ENCODE data around the gene ASIC1.

The ASIC1 gene

DNA sequence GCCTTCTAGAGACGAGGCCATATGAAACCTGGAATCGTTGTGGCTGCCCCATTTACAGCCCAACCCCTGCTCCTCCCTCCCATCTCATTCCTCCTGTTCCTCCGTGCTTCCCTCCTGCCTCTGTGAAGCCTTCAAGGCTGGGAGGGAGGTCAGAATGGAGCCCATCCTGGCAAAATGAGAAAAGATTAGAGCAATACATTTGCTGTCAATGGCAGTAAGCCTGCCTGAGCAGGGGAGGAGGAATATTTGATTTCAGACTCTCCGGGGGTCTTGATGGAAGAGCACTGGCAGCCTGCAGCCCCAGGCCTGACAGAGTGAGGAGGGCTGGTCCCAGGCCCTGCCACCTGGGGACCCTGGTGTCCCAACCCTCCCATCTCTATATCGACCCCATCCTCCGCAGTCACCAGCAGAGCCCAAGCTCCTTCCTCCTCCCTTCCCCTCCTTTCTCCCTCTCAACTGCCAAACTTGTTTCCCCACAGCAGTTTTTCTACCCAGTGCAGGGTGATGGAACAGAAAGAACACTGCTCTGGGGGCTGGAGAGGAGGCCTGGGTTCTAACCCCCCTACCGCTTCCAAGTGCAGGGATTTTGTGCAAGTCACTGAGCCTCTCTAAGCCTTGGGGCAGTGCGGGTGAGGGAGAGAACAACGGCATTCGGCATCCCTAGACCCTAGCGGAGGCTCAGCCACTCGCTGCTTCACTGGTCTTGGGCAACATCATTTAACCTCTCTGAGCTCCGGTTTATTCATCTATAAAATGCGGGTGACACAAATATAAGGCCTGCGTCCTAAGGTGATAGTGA lies 16.1 kb upstream of the ASIC1 start:
- H3K4me3 ChIP-seq (replicated peaks; ENCODE audit: low read depth, low read length), result no peak overlapping the region
- TF ChIP-seq, protein P1, sequence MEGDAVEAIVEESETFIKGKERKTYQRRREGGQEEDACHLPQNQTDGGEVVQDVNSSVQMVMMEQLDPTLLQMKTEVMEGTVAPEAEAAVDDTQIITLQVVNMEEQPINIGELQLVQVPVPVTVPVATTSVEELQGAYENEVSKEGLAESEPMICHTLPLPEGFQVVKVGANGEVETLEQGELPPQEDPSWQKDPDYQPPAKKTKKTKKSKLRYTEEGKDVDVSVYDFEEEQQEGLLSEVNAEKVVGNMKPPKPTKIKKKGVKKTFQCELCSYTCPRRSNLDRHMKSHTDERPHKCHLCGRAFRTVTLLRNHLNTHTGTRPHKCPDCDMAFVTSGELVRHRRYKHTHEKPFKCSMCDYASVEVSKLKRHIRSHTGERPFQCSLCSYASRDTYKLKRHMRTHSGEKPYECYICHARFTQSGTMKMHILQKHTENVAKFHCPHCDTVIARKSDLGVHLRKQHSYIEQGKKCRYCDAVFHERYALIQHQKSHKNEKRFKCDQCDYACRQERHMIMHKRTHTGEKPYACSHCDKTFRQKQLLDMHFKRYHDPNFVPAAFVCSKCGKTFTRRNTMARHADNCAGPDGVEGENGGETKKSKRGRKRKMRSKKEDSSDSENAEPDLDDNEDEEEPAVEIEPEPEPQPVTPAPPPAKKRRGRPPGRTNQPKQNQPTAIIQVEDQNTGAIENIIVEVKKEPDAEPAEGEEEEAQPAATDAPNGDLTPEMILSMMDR (IDR thresholded peaks at IDR 0.05; ENCODE audit: low read length, missing control alignments), result no peak
- DNase-seq (ENCODE audit: low read depth), result no peak

GRCh38 chr12:50041962-50042361 lies 15.4 kb upstream of the ASIC1 start:
- DNase-seq (ENCODE audit: low read depth), result no peak
- TF ChIP-seq, protein P1 (IDR thresholded peaks at IDR 0.05; ENCODE audit: low read length, missing control alignments), result no peak
- no peak overlapping the region for H3K4me3 ChIP-seq (replicated peaks; ENCODE audit: low read depth, low read length)

DNA sequence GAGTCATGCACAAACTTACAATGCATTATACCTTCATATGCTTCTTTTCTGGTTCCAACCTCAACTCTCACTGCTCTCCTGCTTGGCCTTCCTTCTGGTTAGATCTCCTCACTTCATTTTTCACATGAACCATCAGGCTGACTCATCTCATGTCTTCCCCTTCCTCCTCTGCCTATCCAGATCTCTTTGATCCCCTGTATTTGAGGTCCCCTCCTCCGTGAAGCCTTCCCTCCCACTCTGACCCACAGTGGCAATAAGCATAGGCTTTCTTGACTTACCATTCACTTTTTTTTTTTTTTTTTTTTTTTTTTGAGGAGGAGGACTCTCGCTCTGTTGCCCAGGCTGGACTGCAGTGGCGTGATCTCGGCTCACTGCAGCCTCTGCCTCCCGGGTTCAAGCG lies 14.7 kb upstream of the ASIC1 start:
- TF ChIP-seq, protein P1 (IDR thresholded peaks at IDR 0.05; ENCODE audit: low read length, missing control alignments), result no peak

GRCh38 chr12:50043308-50043707 lies 14.1 kb upstream of the ASIC1 start:
- DNase-seq (ENCODE audit: low read depth), result no peak
- TF ChIP-seq, protein P1 (IDR thresholded peaks at IDR 0.05; ENCODE audit: low read length, missing control alignments), result no peak
- H3K4me3 ChIP-seq (replicated peaks; ENCODE audit: low read depth, low read length), result no peak overlapping the region

More for the DNA sequence above, 14.7 kb upstream of the ASIC1 start:
- no peak overlapping the region for H3K4me3 ChIP-seq (replicated peaks; ENCODE audit: low read depth, low read length)
- DNase-seq (ENCODE audit: low read depth), result no peak

DNA sequence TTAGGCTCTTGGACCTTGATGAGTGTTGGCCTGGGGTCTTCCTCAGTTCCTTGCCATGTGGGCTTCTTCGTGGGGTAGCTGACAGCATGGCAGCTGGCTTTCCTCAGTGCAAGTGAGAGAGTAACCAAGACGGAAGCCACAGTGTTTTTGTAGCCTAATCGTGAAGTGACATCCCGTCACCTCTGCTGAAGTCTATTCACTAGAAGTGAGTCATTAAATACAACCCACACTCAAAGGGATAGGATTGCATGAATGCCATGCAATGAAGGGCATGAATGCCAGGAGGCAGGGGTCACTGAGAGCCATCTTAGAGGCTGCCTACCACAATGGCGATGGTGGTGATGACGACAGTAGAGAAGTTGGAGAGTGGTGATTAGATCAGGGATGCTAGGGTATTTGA lies 13.5 kb upstream of the ASIC1 start:
- DNase-seq (ENCODE audit: low read depth), result no peak
- no peak overlapping the region for H3K4me3 ChIP-seq (replicated peaks; ENCODE audit: low read depth, low read length)

DNA sequence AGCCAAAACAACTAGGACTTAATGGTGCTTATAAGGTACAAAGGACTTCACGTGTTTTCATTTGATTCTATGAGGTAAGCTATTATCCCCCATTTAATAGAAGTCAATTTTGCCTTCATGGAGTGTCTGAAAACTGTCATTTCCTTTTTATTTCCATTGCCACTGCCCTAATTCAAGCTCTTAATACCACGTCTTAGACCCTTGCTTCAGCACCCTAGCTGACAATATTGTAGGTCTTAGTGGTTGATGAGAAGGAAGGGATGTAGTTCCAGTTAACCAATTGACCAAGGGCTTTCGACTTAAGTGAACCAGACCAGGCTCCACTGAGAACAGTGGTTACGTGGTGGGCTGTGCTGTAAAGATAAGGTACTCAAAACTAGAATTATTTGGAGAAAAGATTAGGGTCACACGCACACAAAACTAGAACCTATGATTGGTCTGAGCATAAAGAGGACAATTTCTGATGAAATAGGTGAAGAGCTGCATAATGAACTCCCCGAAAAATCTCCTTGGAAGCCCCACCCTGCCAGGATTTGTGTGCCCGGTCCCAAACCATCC lies 9.6 kb upstream of the ASIC1 start:
- TF ChIP-seq, protein P1 (IDR thresholded peaks at IDR 0.05; ENCODE audit: low read length, missing control alignments), result no peak
- no peak overlapping the region for H3K4me3 ChIP-seq (replicated peaks; ENCODE audit: low read depth, low read length)
- DNase-seq (ENCODE audit: low read depth), result no peak

More for the DNA sequence above, 13.5 kb upstream of the ASIC1 start:
- TF ChIP-seq, protein P1 (IDR thresholded peaks at IDR 0.05; ENCODE audit: low read length, missing control alignments), result no peak
